Neural progenitor cell (in vitro differentiated cells): ENCODE data around the gene GSDME.

ENCODE experiments used
- CTCF ChIP-seq: fragments of 200-600 bp; sonication (generic); IDR thresholded peaks from 2 replicates; pipeline ENCODE4 v1.5.1; 2017; ENCODE audit warnings: antibody characterized with exemption, mild to moderate bottlenecking
- EZH2 ChIP-seq: fragments of 200-600 bp; sonication (generic); IDR thresholded peaks from 2 replicates; pipeline ENCODE4 v1.6.1; 2017; ENCODE audit warnings: antibody characterized with exemption, mild to moderate bottlenecking, moderate library complexity

DNA sequence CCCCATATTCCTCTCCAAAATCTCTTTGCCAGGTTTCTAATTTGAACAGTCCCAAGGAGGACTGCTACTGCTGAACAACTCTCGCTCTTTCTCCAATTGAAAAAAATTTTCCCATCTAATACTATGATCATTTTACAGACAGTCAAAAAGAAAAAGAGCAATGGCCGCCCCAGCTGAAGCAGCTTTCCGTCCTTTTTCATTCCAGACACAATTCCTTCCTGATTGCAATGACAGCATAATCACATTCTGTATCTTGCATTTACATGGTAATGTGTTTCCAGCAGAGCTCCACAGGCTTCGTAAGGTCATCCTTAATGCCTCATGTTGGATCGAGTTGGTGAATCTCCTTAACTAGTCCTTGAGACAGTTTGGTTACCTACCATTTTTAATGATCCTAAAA is 45.0 kb upstream of the GSDME start:
- TF ChIP-seq EZH2 (no peak), CTCF (no peak)
